PC-9 (cell line): Measurements from ENCODE around the gene BTG4. TPM values are rescaled to one million over a fixed set of nuclear protein-coding genes. Genes with fewer than 3 reads are reported as not detected.

Experiments
- BruUV-seq: library from RNA; stranded (reverse); fragments of 400-500 nt; replicated peaks from 2 replicates; lab custom pipeline; 2021; lab: Mats Ljungman, UMichigan
- CTCF ChIA-PET: fragments of 300-600 bp; sonication (Branson Sonifier 250); formaldehyde crosslinking; loops from one replicate; lab custom pipeline; 2022; ENCODE audit warnings: antibody characterized with exemption; lab: Charles Lee
- POLR2A ChIA-PET: fragments of 300-600 bp; sonication (Branson Sonifier 250); formaldehyde crosslinking; loops from one replicate; lab custom pipeline; 2022; ENCODE audit warnings: antibody characterized with exemption; ENCODE audit not compliant: unreplicated experiment; lab: Charles Lee
- DNase-seq, 2 experiments: peaks; one replicate each; pipeline versions ENCODE4 v3.0.0 to v3.0.0-alpha.2; 2015 to 2022; ENCODE audit warnings: mixed read lengths in 1 of 2
- H2AFZ ChIP-seq: fragments of 200-600 bp; sonication (generic); 2 replicates; pipeline ENCODE4 v1.8.1; 2017; ENCODE audit warnings: antibody characterized with exemption
- H3F3A ChIP-seq: fragments of 200-600 bp; sonication (generic); 2 replicates; pipeline ENCODE4 v1.8.1; 2017; ENCODE audit warnings: antibody characterized with exemption, mild to moderate bottlenecking, low read depth; ENCODE audit not compliant: insufficient read depth
- H3K27ac ChIP-seq: fragments of 200-600 bp; sonication (generic); 2 replicates; pipeline ENCODE4 v1.6.1; 2016; ENCODE audit warnings: mixed run types
- H3K27me3 ChIP-seq: fragments of 200-600 bp; sonication (generic); 2 replicates; pipeline ENCODE4 v1.6.1; 2016; ENCODE audit warnings: low read depth, mixed run types; ENCODE audit not compliant: insufficient read depth
- H3K36me3 ChIP-seq: fragments of 200-600 bp; sonication (generic); 2 replicates; pipeline ENCODE4 v1.6.1; 2016; ENCODE audit warnings: low read depth, mixed run types
- H3K4me1 ChIP-seq: fragments of 200-600 bp; sonication (generic); replicated peaks from 2 replicates; pipeline ENCODE4 v1.6.1; 2016; ENCODE audit warnings: mixed run types; ENCODE audit not compliant: insufficient read depth
- H3K4me2 ChIP-seq: fragments of 200-600 bp; sonication (generic); 2 replicates; pipeline ENCODE4 v1.6.1; 2017; ENCODE audit warnings: mixed run types
- H3K4me3 ChIP-seq: fragments of 200-600 bp; sonication (generic); 2 replicates; pipeline ENCODE4 v1.6.1; 2016; ENCODE audit warnings: mixed run types
- H3K79me2 ChIP-seq: fragments of 200-600 bp; sonication (generic); 2 replicates; pipeline ENCODE4 v1.6.1; 2017; ENCODE audit warnings: low read depth, mixed run types
- H3K9me2 ChIP-seq: fragments of 200-600 bp; sonication (generic); 2 replicates; pipeline ENCODE4 v1.8.1; 2017; ENCODE audit warnings: mild to moderate bottlenecking; ENCODE audit not compliant: insufficient read depth
- H3K9me3 ChIP-seq: fragments of 200-600 bp; sonication (generic); 2 replicates; pipeline ENCODE4 v1.8.1; 2016; ENCODE audit warnings: low read depth; ENCODE audit not compliant: insufficient read depth
- H4K20me1 ChIP-seq: fragments of 200-600 bp; sonication (generic); 2 replicates; pipeline ENCODE4 v1.8.1; 2017; ENCODE audit not compliant: insufficient read depth
- CTCF ChIP-seq: fragments of 200-600 bp; sonication (generic); conservative IDR thresholded peaks from 2 replicates; pipeline ENCODE4 v1.6.1; 2017; ENCODE audit warnings: mixed run types, antibody characterized with exemption, mild to moderate bottlenecking, moderate library complexity
- EZH2 ChIP-seq: fragments of 200-600 bp; sonication (generic); IDR thresholded peaks from 2 replicates; pipeline ENCODE4 v1.8.0; 2017; ENCODE audit warnings: antibody characterized with exemption, low read depth
- intact Hi-C: fragments of 100-400 bp; cut with micrococcal nuclease; formaldehyde crosslinking; loops from one replicate; pipeline ENCODE4 v1.10.0; 2022; ENCODE audit not compliant: unreplicated experiment
- total RNA-seq: library from RNA; stranded (reverse); gene quantifications from 2 replicates; pipeline ENCODE4 v1.2.3, GENCODE V29; 2021

The BTG4 gene
- total RNA-seq, 1 experiment from 2014 or later: not detected

GRCh38 chr11:111542606-111543275 is 30.6 kb upstream of the BTG4 start:
- Histone ChIP-seq H3K27ac (no peak overlapping the region), H3K27me3 (no peaks in the 10 kb centered on the region), H4K20me1 (no peaks in the 10 kb centered on the region), H3K4me2 (no peak overlapping the region), H2AFZ (no peak overlapping the region), H3K79me2 (no peaks in the 10 kb centered on the region), H3K36me3 (no peaks in the 10 kb centered on the region), H3F3A (peaks cover 12% of the 10 kb centered on the region; the same call in 1 of the 2 replicates), H3K4me1 (peaks cover 22% of the 10 kb centered on the region), H3K9me3 (peaks cover 10% of the 10 kb centered on the region; the same call in 1 of the 2 replicates), H3K9me2 (0 out of 2 replicates have a peak, but pooled peaks cover 6% of the 10 kb centered on the region), H3K4me3 (no peak overlapping the region)
- ChIA-PET POLR2A (interaction anchor here (0.6 to 0.7 kb wide), 2 partner anchors 25 to 541 kb away, joined by 3 to 4 read pairs; no protein-coding TSS in a partner anchor), CTCF (interaction anchor here (0.5 kb wide), 1 partner anchor 244 kb away, joined by 3 read pairs; no protein-coding TSS in a partner anchor)
- intact Hi-C loops: no loop called here
- no TSS peak for BruUV-seq
- no peak for TF ChIP-seq EZH2
- no peak for TF ChIP-seq CTCF
- DNase-seq: peak in 1 of 2 experiments; percentile 8

- H3K27me3 ChIP-seq: no peaks in the 10 kb centered on the region
- H3K36me3 ChIP-seq: no peaks in the 10 kb centered on the region
- POLR2A ChIA-PET: interaction anchor here (0.6 kb wide), 2 partner anchors 21 to 28 kb away, joined by 4 read pairs; no protein-coding TSS in a partner anchor
- peak overlapping the region; percentile 85 for H2AFZ ChIP-seq
- peak overlapping the region; percentile 81 for H3K4me2 ChIP-seq
- intact Hi-C loops: loop anchor here (2.0 kb wide), 1 partner anchor 29 kb away; the partner anchor contains the start of gene BTG4
- TSS peak; percentile 40 for BruUV-seq
- CTCF ChIA-PET: interaction anchor here (0.6 kb wide), 1 partner anchor 16 kb away, joined by 5 read pairs; no protein-coding TSS in a partner anchor
- H3K79me2 ChIP-seq: no peaks in the 10 kb centered on the region
- peak overlapping the region; percentile 57 for H3K4me3 ChIP-seq
- 0 out of 2 replicates have a peak, but pooled peaks cover 6% of the 10 kb centered on the region for H3K9me2 ChIP-seq
- no peak overlapping the region for H3K27ac ChIP-seq
- no peaks in the 10 kb centered on the region for H4K20me1 ChIP-seq
- peaks cover 12% of the 10 kb centered on the region; the same call in 1 of the 2 replicates for H3F3A ChIP-seq
- peaks cover 22% of the 10 kb centered on the region for H3K4me1 ChIP-seq
- peaks cover 10% of the 10 kb centered on the region; the same call in 1 of the 2 replicates for H3K9me3 ChIP-seq
- no peak for TF ChIP-seq EZH2
- TF ChIP-seq CTCF: no peak
- peak in 1 of 2 experiments; percentile 43 for DNase-seq
These were observed 29.3 kb upstream of the BTG4 start for GRCh38 chr11:111541254-111542061.

GRCh38 chr11:111540937-111541253 is 28.7 kb upstream of the BTG4 start:
- Histone ChIP-seq H2AFZ (peak overlapping the region; percentile 85), H3K9me2 (0 out of 2 replicates have a peak, but pooled peaks cover 6% of the 10 kb centered on the region), H3K36me3 (no peaks in the 10 kb centered on the region), H3F3A (peaks cover 12% of the 10 kb centered on the region; the same call in 1 of the 2 replicates), H3K4me3 (peak overlapping the region; percentile 57), H4K20me1 (no peaks in the 10 kb centered on the region), H3K27me3 (no peaks in the 10 kb centered on the region), H3K27ac (no peak overlapping the region), H3K4me2 (peak overlapping the region; percentile 81), H3K4me1 (peaks cover 22% of the 10 kb centered on the region), H3K79me2 (no peaks in the 10 kb centered on the region), H3K9me3 (peaks cover 10% of the 10 kb centered on the region; the same call in 1 of the 2 replicates)
- DNase-seq: peak in 1 of 2 experiments; percentile 17
- ChIA-PET POLR2A (interaction anchor here (0.6 kb wide), 1 partner anchor 328 kb away, joined by 4 read pairs; no protein-coding TSS in a partner anchor), CTCF (no interaction called here)
- TF ChIP-seq EZH2 (no peak), CTCF (no peak)
- intact Hi-C loops: loop anchor here (2.0 kb wide), 1 partner anchor 28 kb away; the partner anchor contains the start of gene BTG4
- BruUV-seq: no TSS peak
